HAP-1 (cell line): Measurements from ENCODE around the gene SOCS2.

Experiments used
- DNase-seq, 2 experiments: peaks; one replicate each; pipeline ENCODE4 v3.0.0-alpha.2; 2016 to 2020; ENCODE audit warnings: low spot score in 2 of 2
- H3K27me3 ChIP-seq: fragments of 250-450 bp; sonication (Bioruptor Pico); 2 replicates; pipeline ENCODE4 v1.5.1; 2020; ENCODE audit warnings: low read depth, mild to moderate bottlenecking, moderate library complexity
- H3K36me3 ChIP-seq: fragments of 250-450 bp; sonication (Bioruptor Pico); replicated peaks from 2 replicates; pipeline ENCODE4 v1.5.1; 2020; ENCODE audit warnings: mild to moderate bottlenecking
- H3K4me1 ChIP-seq: fragments of 250-450 bp; sonication (Bioruptor Pico); 2 replicates; pipeline ENCODE4 v1.5.1; 2020; ENCODE audit warnings: mild to moderate bottlenecking
- H3K4me3 ChIP-seq: fragments of 250-450 bp; sonication (Bioruptor Pico); 2 replicates; pipeline ENCODE4 v1.5.1; 2020; ENCODE audit warnings: mild to moderate bottlenecking, moderate library complexity
- H3K9me3 ChIP-seq: fragments of 250-450 bp; sonication (Bioruptor Pico); 2 replicates; pipeline ENCODE4 v1.5.1; 2020; ENCODE audit warnings: mild to moderate bottlenecking, moderate library complexity
- in situ Hi-C: fragments of 300-500 bp; cut with MboI; formaldehyde crosslinking; loops from 3 replicates; pipeline ENCODE4 v1.14.3; 2020; ENCODE audit warnings: low sequenced_read_pairs, inconsistent platforms, mixed read lengths

SOCS2 gene

GRCh38 chr12:93592641-93593406 is 20.3 kb downstream of the SOCS2 start:
- DNase-seq: no peak
- Histone ChIP-seq H3K4me3 (no peak overlapping the region), H3K27me3 (no peaks in the 10 kb centered on the region), H3K36me3 (no peaks in the 10 kb centered on the region), H3K4me1 (peaks cover 35% of the 10 kb centered on the region), H3K9me3 (no peaks in the 10 kb centered on the region)
- in situ Hi-C loops: no loop called here

- Histone ChIP-seq H3K4me1 (peaks cover 35% of the 10 kb centered on the region), H3K36me3 (no peaks in the 10 kb centered on the region), H3K27me3 (no peaks in the 10 kb centered on the region), H3K4me3 (no peak overlapping the region), H3K9me3 (no peaks in the 10 kb centered on the region)
- in situ Hi-C loops: no loop called here
- DNase-seq: no peak
Observed at GRCh38 chr12:93593843-93594242, 21.4 kb downstream of the SOCS2 start.

- no peak overlapping the region for H3K4me3 ChIP-seq
- H3K27me3 ChIP-seq: no peaks in the 10 kb centered on the region
- no peaks in the 10 kb centered on the region for H3K36me3 ChIP-seq
- in situ Hi-C loops: no loop called here
- H3K4me1 ChIP-seq: peaks cover 35% of the 10 kb centered on the region
- no peaks in the 10 kb centered on the region for H3K9me3 ChIP-seq
- DNase-seq: no peak
Observed at GRCh38 chr12:93594766-93595311, 22.4 kb downstream of the SOCS2 start.

- Histone ChIP-seq H3K27me3 (no peaks in the 10 kb centered on the region), H3K4me3 (no peak overlapping the region), H3K4me1 (peaks cover 35% of the 10 kb centered on the region), H3K36me3 (no peaks in the 10 kb centered on the region), H3K9me3 (no peaks in the 10 kb centered on the region)
- DNase-seq: no peak
- in situ Hi-C loops: no loop called here
Observed at GRCh38 chr12:93595351-93595750, 22.9 kb downstream of the SOCS2 start.

- in situ Hi-C loops: no loop called here
Observed at GRCh38 chr12:93597608-93598007, 25.1 kb downstream of the SOCS2 start.

GRCh38 chr12:93599192-93599591 is 26.7 kb downstream of the SOCS2 start:
- no peak overlapping the region for H3K4me3 ChIP-seq
- in situ Hi-C loops: no loop called here
- H3K36me3 ChIP-seq: no peaks in the 10 kb centered on the region
- H3K27me3 ChIP-seq: no peaks in the 10 kb centered on the region
- DNase-seq: no peak
- no peaks in the 10 kb centered on the region for H3K9me3 ChIP-seq
- H3K4me1 ChIP-seq: peaks cover 14% of the 10 kb centered on the region

More at GRCh38 chr12:93597608-93598007, 25.1 kb downstream of the SOCS2 start:
- no peak for DNase-seq
- no peaks in the 10 kb centered on the region for H3K27me3 ChIP-seq
- no peak overlapping the region for H3K4me3 ChIP-seq
- H3K4me1 ChIP-seq: peaks cover 22% of the 10 kb centered on the region
- H3K36me3 ChIP-seq: no peaks in the 10 kb centered on the region
- H3K9me3 ChIP-seq: no peaks in the 10 kb centered on the region

GRCh38 chr12:93601591-93601990 is 29.1 kb downstream of the SOCS2 start:
- H3K27me3 ChIP-seq: no peaks in the 10 kb centered on the region
- no peak overlapping the region for H3K4me3 ChIP-seq
- no peaks in the 10 kb centered on the region for H3K4me1 ChIP-seq
- DNase-seq: no peak
- in situ Hi-C loops: no loop called here
- no peaks in the 10 kb centered on the region for H3K9me3 ChIP-seq
- no peaks in the 10 kb centered on the region for H3K36me3 ChIP-seq

- in situ Hi-C loops: no loop called here
- no peaks in the 10 kb centered on the region for H3K9me3 ChIP-seq
- H3K36me3 ChIP-seq: no peaks in the 10 kb centered on the region
- no peak overlapping the region for H3K4me3 ChIP-seq
- no peaks in the 10 kb centered on the region for H3K27me3 ChIP-seq
- no peaks in the 10 kb centered on the region for H3K4me1 ChIP-seq
- no peak for DNase-seq
Observed at GRCh38 chr12:93602897-93603668, 30.6 kb downstream of the SOCS2 start.

- Histone ChIP-seq H3K4me3 (no peak overlapping the region), H3K9me3 (no peaks in the 10 kb centered on the region), H3K4me1 (no peaks in the 10 kb centered on the region), H3K36me3 (no peaks in the 10 kb centered on the region), H3K27me3 (no peaks in the 10 kb centered on the region)
- no peak for DNase-seq
- in situ Hi-C loops: no loop called here
Observed at GRCh38 chr12:93603762-93604161, 31.3 kb downstream of the SOCS2 start.

GRCh38 chr12:93608313-93608712 is 35.8 kb downstream of the SOCS2 start:
- Histone ChIP-seq H3K9me3 (peaks cover 4% of the 10 kb centered on the region; the same call in 1 of the 2 replicates), H3K36me3 (no peaks in the 10 kb centered on the region), H3K4me3 (no peak overlapping the region), H3K27me3 (no peaks in the 10 kb centered on the region), H3K4me1 (peaks cover 9% of the 10 kb centered on the region)
- no peak for DNase-seq
- in situ Hi-C loops: no loop called here

GRCh38 chr12:93609281-93610192 is 37.1 kb downstream of the SOCS2 start:
- no peak overlapping the region for H3K4me3 ChIP-seq
- peak in 1 of 2 experiments; percentile 73 for DNase-seq
- H3K27me3 ChIP-seq: no peaks in the 10 kb centered on the region
- H3K9me3 ChIP-seq: peaks cover 4% of the 10 kb centered on the region; the same call in 1 of the 2 replicates
- peaks cover 9% of the 10 kb centered on the region for H3K4me1 ChIP-seq
- no peaks in the 10 kb centered on the region for H3K36me3 ChIP-seq
- in situ Hi-C loops: no loop called here

- Histone ChIP-seq H3K4me1 (peaks cover 9% of the 10 kb centered on the region), H3K27me3 (no peaks in the 10 kb centered on the region), H3K36me3 (no peaks in the 10 kb centered on the region), H3K9me3 (peaks cover 4% of the 10 kb centered on the region; the same call in 1 of the 2 replicates), H3K4me3 (no peak overlapping the region)
- in situ Hi-C loops: no loop called here
- DNase-seq: no peak
Observed at GRCh38 chr12:93612776-93613175, 40.3 kb downstream of the SOCS2 start.

GRCh38 chr12:93614917-93615596 is 42.6 kb downstream of the SOCS2 start:
- Histone ChIP-seq H3K27me3 (no peaks in the 10 kb centered on the region), H3K9me3 (no peaks in the 10 kb centered on the region), H3K36me3 (no peaks in the 10 kb centered on the region), H3K4me3 (no peak overlapping the region), H3K4me1 (peaks cover 2% of the 10 kb centered on the region; the same call in 1 of the 2 replicates)
- no peak for DNase-seq
- in situ Hi-C loops: no loop called here
